Hematopoietic multipotent progenitor cell treated with erythropoietin and hydrocortisone succinate and interleukin-3 and kit ligand, for 15 days (in vitro differentiated cells): Measurements from ENCODE around the gene SPNS3.
A peak's percentile ranks its signal among the peaks of the same experiment; 100 is the strongest.

Experiments
- DNase-seq: peaks from one replicate; pipeline ENCODE4 v3.0.0-alpha.2; 2015; ENCODE audit warnings: low spot score

SPNS3 gene, protein sequence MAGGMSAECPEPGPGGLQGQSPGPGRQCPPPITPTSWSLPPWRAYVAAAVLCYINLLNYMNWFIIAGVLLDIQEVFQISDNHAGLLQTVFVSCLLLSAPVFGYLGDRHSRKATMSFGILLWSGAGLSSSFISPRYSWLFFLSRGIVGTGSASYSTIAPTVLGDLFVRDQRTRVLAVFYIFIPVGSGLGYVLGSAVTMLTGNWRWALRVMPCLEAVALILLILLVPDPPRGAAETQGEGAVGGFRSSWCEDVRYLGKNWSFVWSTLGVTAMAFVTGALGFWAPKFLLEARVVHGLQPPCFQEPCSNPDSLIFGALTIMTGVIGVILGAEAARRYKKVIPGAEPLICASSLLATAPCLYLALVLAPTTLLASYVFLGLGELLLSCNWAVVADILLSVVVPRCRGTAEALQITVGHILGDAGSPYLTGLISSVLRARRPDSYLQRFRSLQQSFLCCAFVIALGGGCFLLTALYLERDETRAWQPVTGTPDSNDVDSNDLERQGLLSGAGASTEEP

GRCh38 chr17:4433515-4434031, at the start of gene SPNS3:
TSS of gene SPNS3 (plus strand) at chr17:4433940. CDS start at chr17:4433968, 28 bp downstream.
- no peak for DNase-seq

DNA sequence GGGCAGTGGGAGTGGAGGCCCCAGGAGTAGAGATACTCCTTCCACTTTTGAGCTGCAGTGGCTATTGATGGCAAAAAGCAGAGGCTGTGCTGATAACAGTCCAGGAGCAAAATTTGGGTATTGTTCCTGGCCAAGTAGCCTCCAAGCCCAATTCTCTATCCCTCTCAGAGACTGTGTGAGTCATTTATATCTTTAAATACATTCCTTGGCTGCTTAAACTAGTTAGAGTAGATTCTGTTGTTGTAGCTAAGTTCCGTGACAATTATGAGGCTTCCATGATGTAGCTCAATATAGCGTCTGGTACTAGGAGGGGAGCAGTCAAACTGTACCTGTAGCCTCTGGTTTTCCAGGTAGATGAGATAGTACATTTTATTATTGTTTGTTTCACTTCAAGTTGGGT, 47.3 kb upstream of the SPNS3 start:
- no peak for DNase-seq

- no peak for DNase-seq
Measured at GRCh38 chr17:4387137-4387536, 46.6 kb upstream of the SPNS3 start.

GRCh38 chr17:4389079-4389478, 44.7 kb upstream of the SPNS3 start:
- no peak for DNase-seq

- no peak for DNase-seq
Measured at GRCh38 chr17:4393806-4394205, 39.9 kb upstream of the SPNS3 start.

GRCh38 chr17:4394208-4395110, 39.3 kb upstream of the SPNS3 start:
- DNase-seq = no peak

DNA sequence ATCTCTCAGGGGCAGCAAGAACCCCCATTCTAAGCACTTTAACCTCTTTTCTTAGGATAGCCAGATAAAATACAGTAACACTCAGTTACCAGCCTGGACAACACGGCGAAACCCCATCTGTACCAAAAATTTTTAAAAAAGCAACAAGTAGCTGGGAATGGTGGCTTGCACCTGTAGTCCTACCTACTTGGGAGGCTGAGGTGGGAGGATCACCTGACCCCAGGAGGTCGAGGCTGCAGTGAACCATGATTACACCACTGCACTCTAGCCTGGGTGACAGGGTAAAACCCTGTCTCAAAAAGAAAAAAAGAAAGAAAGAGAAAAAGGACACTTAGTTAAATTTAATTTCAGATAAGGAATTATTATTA, 38.6 kb upstream of the SPNS3 start:
- DNase-seq = no peak

DNA sequence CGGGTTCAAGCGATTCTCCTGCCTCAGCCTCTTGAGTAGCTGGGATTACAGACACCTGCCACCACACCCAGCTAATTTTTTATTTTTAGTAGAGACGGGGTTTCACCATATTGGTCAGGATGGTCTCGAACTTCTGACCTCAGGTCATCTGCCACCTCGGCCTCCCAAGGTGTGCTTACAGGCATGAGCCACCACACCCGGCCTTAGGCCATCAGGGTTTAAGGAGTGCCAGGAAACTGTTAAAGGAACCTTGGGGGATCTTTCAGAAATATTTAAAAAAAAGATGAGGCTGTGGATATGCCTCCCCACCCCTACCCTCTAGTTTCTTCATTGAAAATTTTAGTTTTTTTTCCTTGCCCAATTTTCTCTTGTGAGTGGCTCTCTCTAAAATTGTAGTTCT, 35.9 kb upstream of the SPNS3 start:
- DNase-seq = no peak

DNA sequence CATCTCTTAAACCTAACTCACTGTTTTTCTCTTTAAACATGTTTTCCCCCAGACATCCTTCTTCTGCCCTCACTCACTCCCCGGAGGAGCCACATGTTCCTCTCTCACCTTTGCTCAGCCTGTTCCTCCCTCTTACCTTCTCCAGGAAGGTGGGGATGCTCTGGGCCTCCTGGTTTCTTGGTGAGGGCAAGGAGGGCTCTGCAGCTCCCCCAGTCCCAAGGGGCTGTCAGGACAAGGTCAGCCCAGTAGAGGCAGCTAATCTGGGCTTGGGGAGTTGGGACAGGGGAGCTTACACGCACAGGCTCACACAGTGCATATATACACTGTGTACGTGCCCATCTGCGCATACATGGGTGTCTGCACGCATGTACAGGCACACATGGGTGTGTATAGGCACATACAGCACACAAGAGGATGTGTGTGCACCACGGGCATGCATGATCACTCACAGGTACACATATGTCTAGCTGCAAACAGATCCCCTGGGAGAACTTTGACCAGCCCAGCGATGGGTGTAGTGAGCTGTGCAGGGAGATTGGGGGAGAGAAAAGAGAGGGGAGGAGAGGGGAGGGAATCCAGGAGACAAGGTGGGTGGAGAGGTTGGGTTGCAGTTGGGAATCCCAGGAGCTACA, 28.6 kb upstream of the SPNS3 start:
- DNase-seq = no peak

DNA sequence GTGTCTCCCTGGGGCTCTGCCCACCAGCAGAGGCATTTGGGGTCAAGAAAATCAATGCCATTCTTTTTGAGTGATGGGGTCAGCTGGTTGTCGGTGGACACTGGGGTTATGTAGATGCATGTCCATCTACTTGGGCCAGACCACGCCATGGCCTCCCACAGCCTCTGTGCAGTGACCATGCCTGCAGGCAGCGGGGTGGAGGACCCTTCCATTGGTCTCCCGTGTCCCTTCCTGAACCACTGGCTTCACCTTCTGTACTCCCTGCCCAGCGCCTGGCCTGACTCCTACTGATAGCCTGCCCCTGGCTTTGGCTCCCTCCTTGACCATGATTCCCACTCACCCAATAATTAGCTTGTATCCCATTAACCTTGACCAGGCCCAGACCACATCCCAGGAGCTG, 28.0 kb upstream of the SPNS3 start:
- no peak for DNase-seq

GRCh38 chr17:4406386-4406785, 27.4 kb upstream of the SPNS3 start:
- no peak for DNase-seq

DNA sequence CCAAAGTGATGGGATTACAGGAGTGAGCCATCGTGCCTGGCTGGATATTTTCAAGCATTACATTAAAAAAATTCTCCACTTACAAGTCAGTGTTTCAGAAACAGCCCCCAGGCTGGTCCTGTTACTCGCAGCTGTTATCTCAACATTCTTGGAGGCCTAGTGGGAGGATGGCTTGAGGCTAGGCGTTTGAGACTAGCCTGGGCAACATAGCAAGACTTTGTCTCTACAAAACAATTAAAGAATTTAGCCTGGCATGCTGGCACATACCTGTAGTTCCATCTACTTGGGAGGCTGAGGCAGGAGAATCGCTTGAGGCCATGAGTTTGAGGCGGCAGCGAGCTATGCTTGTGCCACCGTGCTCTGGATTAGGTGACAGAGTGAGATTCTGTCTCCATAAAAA, 26.5 kb upstream of the SPNS3 start:
- DNase-seq = no peak

DNA sequence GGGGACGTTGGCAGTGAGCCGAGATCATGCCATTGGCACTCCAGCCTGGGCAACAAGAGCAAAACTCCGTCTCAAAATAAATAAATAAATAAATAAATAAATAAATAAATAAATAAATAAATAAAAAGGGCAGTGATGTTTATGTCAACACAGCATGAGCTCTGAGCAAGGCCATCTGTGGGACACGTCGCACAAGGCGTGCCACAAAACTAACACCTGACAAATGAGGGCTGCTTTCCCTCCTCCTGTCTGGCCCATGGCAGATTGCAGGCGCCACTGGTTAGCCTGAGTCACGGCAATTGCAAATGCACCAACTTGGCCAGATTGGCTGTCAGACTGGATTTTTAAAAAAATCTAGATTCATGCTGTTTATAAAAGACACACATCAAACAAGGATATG, 25.9 kb upstream of the SPNS3 start:
- DNase-seq = no peak

GRCh38 chr17:4409659-4410058, 24.1 kb upstream of the SPNS3 start:
- DNase-seq = no peak

DNA sequence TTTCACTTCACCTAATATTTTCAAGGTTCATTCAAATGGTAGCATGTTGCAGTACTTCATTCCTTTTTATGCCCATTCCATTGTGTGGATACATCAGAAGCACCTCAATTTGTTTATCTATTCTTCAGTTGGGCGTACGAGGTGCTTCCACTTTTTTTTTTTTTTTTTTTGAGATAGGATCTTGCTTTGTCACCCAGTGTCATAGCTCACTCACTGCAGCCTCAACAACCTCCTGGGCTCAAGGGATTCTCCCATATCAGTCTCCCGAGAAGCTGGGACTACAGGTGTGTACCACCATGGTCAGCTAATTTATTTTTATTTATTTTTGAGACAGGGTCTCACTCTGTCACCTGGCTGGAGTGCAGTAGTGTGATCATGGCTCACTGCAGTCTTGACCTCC, 22.5 kb upstream of the SPNS3 start:
- no peak for DNase-seq

DNA sequence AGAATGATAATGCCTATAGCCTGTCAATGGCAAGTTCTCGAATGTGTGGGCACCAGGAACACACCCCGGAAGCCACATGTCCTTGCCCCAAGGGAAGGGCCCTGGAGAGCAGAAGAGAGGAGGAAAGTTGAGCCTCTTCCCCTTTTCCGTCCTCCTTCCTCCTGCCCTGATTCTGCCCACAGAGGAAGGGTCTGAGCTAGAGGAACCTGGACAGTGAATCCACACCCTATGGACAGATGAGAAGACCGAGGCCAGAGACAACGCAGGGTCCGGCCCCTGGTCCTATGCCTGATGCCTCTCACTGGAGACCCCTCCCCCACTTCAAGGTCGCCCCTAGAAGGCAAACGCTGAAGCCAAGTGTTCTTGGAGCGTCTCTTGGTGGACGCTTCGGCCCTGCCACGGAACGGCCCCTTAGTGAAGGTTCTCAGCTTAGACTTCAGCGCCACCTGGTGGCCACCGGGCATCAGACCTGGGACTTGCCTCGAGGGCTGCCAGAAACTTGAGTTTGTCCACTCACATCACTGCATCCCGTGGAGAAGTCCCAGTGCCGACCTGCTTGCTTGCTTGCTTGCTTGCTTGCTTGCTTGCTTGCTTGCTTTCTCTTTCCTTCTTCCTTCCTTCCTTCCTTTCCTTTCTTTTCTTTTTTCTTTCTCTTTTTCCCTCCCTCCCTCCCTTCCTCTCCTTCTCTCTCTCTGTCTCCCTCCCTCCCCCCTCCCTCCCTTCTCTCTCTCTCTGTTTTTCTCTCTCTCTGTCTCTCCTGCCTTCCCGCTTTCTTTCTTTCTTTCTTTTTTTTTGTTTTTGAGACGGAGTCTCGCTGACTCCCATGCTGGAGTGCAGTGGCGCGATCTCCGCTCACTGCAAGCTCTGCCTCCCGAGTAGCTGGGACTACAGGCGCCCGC, 20.6 kb upstream of the SPNS3 start:
- DNase-seq = peak; percentile 85

GRCh38 chr17:4417129-4417667, 16.5 kb upstream of the SPNS3 start:
- DNase-seq = no peak

GRCh38 chr17:4420692-4421131, 13.0 kb upstream of the SPNS3 start:
- DNase-seq = peak; percentile 70

GRCh38 chr17:4422864-4423263, 10.9 kb upstream of the SPNS3 start:
- DNase-seq = no peak

GRCh38 chr17:4425398-4425797, 8.3 kb upstream of the SPNS3 start:
- no peak for DNase-seq
